ENCODE results near the gene RRP8. TPM values are rescaled to one million over a fixed set of nuclear protein-coding genes. Genes with fewer than 3 reads are reported as not detected.

Gene RRP8
- total and polyA plus RNA-seq, 9 of the 15 experiments (the other 6 are each of a cell fraction or from before 2014, with no cell fraction given): 5.7 to 47.3 (median 32.6) TPM

GRCh38 chr11:6554828-6555706, 48.3 kb downstream of the RRP8 start (continued):
- TF ChIP-seq ZBTB11 (CRISPR knock-in tag; IDR thresholded peaks at IDR 0.05) (no peak), PML (IDR thresholded peaks at IDR 0.05; ENCODE audit: low read length) (peak; percentile 91), ZBTB2 (IDR thresholded peaks at IDR 0.05) (peak; percentile 73; the same call in 1 of the 2 replicates), PTBP1 (IDR thresholded peaks at IDR 0.05; ENCODE audit: low read depth, low read length) (no peak), NCOA4 (IDR thresholded peaks at IDR 0.05; ENCODE audit: partially characterized antibody) (no peak), ZNF785 (CRISPR knock-in tag; IDR thresholded peaks at IDR 0.05) (no peak), FIP1L1 (IDR thresholded peaks at IDR 0.05; ENCODE audit: low read depth, low read length, poor library complexity, severe bottlenecking) (no peak), PKNOX1 (IDR thresholded peaks at IDR 0.05) (peak; percentile 79), ZNF518B (CRISPR knock-in tag; IDR thresholded peaks at IDR 0.05) (no peak), DACH1 (IDR thresholded peaks at IDR 0.05; ENCODE audit: partially characterized antibody) (peak; percentile 48), BHLHE40 (IDR thresholded peaks at IDR 0.05; ENCODE audit: low read length) (peak; percentile 27; the same call in 1 of the 2 replicates), ZNF324 (CRISPR knock-in tag; IDR thresholded peaks at IDR 0.05) (no peak), E2F6 (IDR thresholded peaks at IDR 0.05; ENCODE audit: borderline replicate concordance in 1 of 2, extremely low read depth in 1 of 2, insufficient read depth in 1 of 2, insufficient read length in 1 of 2, low read depth in 1 of 2, low read length in 1 of 2, poor library complexity in 1 of 2, severe bottlenecking in 1 of 2) (no peak), ZNF695 (CRISPR knock-in tag; IDR thresholded peaks at IDR 0.05) (no peak), CHCHD3 (CRISPR knock-in tag; IDR thresholded peaks at IDR 0.05) (no peak), NFIC (IDR thresholded peaks at IDR 0.05) (peak; percentile 65)

All from K562 (cell line).